Measurements from ENCODE around the gene ZNF138.

DNA sequence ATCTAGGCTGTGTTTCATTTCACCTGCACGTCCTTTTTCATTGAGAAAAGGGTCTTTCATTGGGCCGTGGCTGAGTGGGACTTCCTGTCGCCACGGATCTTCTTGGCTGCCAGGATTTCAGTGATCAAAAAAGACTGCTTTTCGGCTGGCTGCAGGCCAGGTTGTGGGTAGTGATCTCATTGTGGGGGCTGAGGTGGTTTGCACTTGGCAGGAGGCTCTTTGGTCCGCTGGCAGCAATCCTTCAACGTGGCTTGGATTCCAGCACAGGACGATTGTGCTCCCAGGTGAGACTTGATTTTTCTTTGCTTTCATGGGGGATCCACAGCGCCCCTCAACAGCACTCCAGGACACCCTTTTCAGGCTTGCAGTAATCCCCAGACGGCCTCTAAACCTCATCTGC, 79.9 kb downstream of the ZNF138 start:
- no peak for TF ChIP-seq POLR2A (IDR thresholded peaks at IDR 0.05)
- TF ChIP-seq, protein P1, sequence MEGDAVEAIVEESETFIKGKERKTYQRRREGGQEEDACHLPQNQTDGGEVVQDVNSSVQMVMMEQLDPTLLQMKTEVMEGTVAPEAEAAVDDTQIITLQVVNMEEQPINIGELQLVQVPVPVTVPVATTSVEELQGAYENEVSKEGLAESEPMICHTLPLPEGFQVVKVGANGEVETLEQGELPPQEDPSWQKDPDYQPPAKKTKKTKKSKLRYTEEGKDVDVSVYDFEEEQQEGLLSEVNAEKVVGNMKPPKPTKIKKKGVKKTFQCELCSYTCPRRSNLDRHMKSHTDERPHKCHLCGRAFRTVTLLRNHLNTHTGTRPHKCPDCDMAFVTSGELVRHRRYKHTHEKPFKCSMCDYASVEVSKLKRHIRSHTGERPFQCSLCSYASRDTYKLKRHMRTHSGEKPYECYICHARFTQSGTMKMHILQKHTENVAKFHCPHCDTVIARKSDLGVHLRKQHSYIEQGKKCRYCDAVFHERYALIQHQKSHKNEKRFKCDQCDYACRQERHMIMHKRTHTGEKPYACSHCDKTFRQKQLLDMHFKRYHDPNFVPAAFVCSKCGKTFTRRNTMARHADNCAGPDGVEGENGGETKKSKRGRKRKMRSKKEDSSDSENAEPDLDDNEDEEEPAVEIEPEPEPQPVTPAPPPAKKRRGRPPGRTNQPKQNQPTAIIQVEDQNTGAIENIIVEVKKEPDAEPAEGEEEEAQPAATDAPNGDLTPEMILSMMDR (IDR thresholded peaks at IDR 0.05): no peak
